GM12878 (cell line): Measurements from ENCODE around the gene SLC19A1. TPM values are rescaled to one million over a fixed set of nuclear protein-coding genes. Genes with fewer than 3 reads are reported as not detected.

Experiments
- BCLAF1 ChIP-seq: fragments of 450-650 bp; IDR thresholded peaks from 2 replicates; pipeline ENCODE4 v1.6.1; 2017; ENCODE audit warnings: antibody characterized with exemption, mild to moderate bottlenecking, moderate library complexity
- NR2C2 ChIP-seq: IDR thresholded peaks from 2 replicates; pipeline ENCODE4 v1.6.1; 2011; ENCODE audit warnings: borderline replicate concordance, low read depth; ENCODE audit not compliant: control insufficient read depth, insufficient read length
- ZNF687 ChIP-seq: fragments of 450-650 bp; IDR thresholded peaks from 2 replicates; pipeline ENCODE4 v1.6.1; 2017; ENCODE audit warnings: mild to moderate bottlenecking, moderate library complexity
- polyA plus RNA-seq, 11 experiments: library from polyadenylated mRNA; depleted of rRNA in 4 of 11; unstranded in 6 of 11; stranded (reverse) in 5 of 11; fragments of >200 nt; fragmentation: Nextera tagmentation in 4 of 11; fragmentation: Illumina TruSeq in 1 of 11; extraction: Ambion mirVana in 4 of 11; extraction: Trizol in 1 of 11; gene quantifications; 1 replicate in 1 of 11; 2 replicates in 10 of 11; pipeline versions ENCODE4 v1.2.1 to v1.2.3, GENCODE V29; 2011 to 2016; ENCODE audit warnings: inconsistent platforms in 2 of 11, missing spikeins in 2 of 11, low read depth in 1 of 11
- total RNA-seq, 4 experiments: library from RNA; depleted of rRNA in 3 of 4; stranded (reverse); fragments of >200 nt in 3 of 4; fragmentation: Illumina TruSeq in 1 of 4; extraction: Trizol in 1 of 4; gene quantifications; 2 replicates each; pipeline versions ENCODE4 v1.2.1 to v1.2.3, GENCODE V29; 2013 to 2021

The SLC19A1 gene
- total and polyA plus RNA-seq, 10 of the 15 experiments (the other 5 are each of a cell fraction or from before 2014, with no cell fraction given): 0.42 to 49.7 (median 12.2) TPM

DNA sequence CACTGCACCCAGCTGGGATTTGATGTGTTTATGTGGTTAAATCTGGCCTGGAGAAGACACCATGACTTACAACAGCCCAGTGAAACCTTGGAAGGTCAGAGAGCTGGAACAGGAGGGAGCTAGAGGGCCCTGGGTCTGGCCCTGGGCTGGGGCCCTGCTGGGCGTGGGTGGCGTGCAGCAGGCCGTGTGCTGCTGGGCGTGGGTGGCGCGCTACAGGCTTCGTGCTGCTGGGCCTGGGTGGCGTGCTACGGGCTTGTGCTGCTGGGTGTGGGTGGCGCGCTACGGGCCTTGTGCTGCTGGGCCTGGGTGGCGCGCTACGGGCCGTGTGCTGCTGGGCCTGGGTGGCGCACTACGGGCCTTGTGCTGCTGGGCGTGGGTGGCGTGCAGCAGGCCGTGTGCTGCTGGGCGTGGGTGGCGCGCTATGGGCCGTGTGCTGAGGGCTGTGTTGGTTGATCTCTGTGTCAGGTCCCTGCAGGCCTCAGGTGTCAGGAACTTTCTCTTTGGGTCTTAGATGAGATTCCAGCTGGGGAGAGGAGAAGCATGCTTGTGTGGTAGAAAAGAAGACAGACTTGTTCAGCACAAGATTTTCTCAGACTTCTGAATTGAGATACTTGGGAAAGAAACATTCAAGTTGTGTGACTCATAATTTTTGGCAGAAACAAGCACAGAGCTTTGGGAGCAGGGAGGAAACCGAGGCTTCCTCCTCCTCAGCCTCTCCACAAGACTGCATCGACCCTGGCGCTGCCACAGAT is 71.3 kb downstream of the SLC19A1 start (continued):
- TF ChIP-seq ZNF687: 0 out of 2 replicates have a peak, but pooled peaks have one; percentile 49
- no peak for TF ChIP-seq BCLAF1
- TF ChIP-seq NR2C2: no peak
